Subcutaneous abdominal adipose tissue (tissue), 5 donors: ENCODE data around the gene DIAPH3.

Source experiments
- H3K27ac ChIP-seq: one replicate; pipeline ENCODE4 v1.7.0; 2013; ENCODE audit warnings: low read depth, mild to moderate bottlenecking, inconsistent platforms, low read length, moderate library complexity
- H3K27me3 ChIP-seq, 5 donors: one replicate each; pipeline ENCODE4 v1.7.0; 2013; ENCODE audit warnings: low read length in 5 of 5, inconsistent platforms in 1 of 5; ENCODE audit not compliant: control insufficient read depth in 5 of 5, insufficient read depth in 4 of 5
- H3K36me3 ChIP-seq, 5 donors: one replicate each; pipeline ENCODE4 v1.7.0; 2013; ENCODE audit warnings: low read length in 5 of 5; ENCODE audit not compliant: control insufficient read depth in 5 of 5, insufficient read depth in 5 of 5
- H3K4me1 ChIP-seq, 5 donors: one replicate each; pipeline ENCODE4 v1.7.0; 2013; ENCODE audit warnings: low read length in 5 of 5, mild to moderate bottlenecking in 3 of 5, moderate library complexity in 1 of 5; ENCODE audit not compliant: control insufficient read depth in 5 of 5, insufficient read depth in 5 of 5
- H3K4me3 ChIP-seq, 5 donors: one replicate each; pipeline ENCODE4 v1.7.0; 2013; ENCODE audit warnings: low read length in 5 of 5, low read depth in 1 of 5
- H3K9ac ChIP-seq, 5 donors: one replicate each; pipeline ENCODE4 v1.7.0; 2013; ENCODE audit warnings: low read length in 5 of 5, mild to moderate bottlenecking in 4 of 5, moderate library complexity in 3 of 5
- H3K9me3 ChIP-seq, 5 donors: one replicate each; pipeline ENCODE4 v1.7.0; 2013; ENCODE audit warnings: low read length in 5 of 5; ENCODE audit not compliant: control insufficient read depth in 5 of 5
- donor health status: healthy.
- donor health status: healthy.
- donor health status: healthy.
- donor health status: healthy.
- donor health status: healthy.

Gene DIAPH3

DNA sequence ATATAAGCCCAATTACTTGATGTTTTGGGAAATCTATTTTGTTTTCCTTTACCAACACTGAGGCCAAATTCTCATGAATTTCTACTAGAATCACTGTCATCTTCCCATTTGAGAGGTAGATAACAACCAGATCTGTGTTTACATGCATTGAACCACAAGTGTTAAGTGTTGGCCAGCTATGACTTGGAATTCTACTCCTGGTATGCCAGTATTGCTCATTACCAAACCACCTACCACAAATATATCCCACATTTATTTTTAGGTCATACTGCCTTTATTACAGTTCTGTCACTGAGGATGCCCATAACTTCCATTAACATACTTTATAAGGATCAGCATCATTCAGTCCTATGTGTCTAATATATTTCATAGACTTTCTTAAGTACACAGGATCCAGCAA is 328.9 kb downstream of the DIAPH3 start:
- no peaks in the 10 kb centered on the region for H3K27me3 ChIP-seq
- H3K4me1 ChIP-seq, result no peaks in the 10 kb centered on the region
- H3K9ac ChIP-seq, result no peak overlapping the region
- H3K27ac ChIP-seq, result no peak overlapping the region
- no peak overlapping the region for H3K4me3 ChIP-seq
- no peaks in the 10 kb centered on the region for H3K9me3 ChIP-seq
- no peaks in the 10 kb centered on the region for H3K36me3 ChIP-seq

DNA sequence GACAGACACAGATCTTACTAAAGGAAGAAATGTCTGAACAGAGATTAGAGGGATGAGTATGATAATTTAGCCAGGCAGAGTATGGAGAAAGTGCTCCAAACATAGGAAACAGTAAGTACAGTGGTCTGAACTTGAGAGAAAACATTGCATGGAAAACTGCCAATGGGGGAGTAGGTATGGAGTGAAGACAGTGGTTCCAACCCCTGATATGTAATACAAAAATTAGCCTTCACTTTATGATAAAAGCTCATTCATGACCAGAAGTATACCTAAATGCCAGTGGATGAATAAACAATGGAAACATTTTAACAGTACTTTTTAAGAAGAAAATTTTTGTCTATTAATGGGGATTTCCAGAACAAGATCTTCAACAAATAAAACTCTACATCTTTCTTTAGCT is 334.0 kb downstream of the DIAPH3 start:
- peaks cover 0 to 22% (median 4%) of the 10 kb centered on the region in 5 donors for H3K4me1 ChIP-seq
- no peaks in the 10 kb centered on the region for H3K27me3 ChIP-seq
- no peak overlapping the region for H3K4me3 ChIP-seq
- no peaks in the 10 kb centered on the region for H3K36me3 ChIP-seq
- H3K9me3 ChIP-seq, result no peaks in the 10 kb centered on the region
- H3K9ac ChIP-seq, result no peak overlapping the region
- H3K27ac ChIP-seq, result no peak overlapping the region

DNA sequence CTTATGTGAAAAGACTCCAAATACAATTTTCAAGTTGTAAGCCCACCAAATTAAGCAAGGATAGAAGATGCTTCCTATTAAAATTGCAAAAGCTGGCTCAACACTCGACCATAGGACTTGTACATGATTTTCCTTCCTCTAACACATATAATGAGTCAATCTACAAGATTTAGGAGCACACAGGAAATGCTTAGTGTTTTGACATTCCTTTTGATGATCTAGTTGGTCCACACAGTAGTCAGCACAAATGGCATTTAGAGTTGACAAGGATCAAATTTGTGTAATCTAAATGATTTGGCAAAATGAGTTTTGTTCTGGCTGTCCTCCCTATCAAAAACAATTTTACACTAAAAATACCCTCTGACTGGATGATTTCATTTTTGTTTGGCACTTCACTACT is 340.2 kb downstream of the DIAPH3 start:
- Histone ChIP-seq H3K4me3 (no peak overlapping the region), H3K27me3 (no peaks in the 10 kb centered on the region), H3K27ac (no peak overlapping the region), H3K36me3 (no peaks in the 10 kb centered on the region), H3K4me1 (peaks cover 0 to 17% (median 4%) of the 10 kb centered on the region in 5 donors), H3K9ac (no peak overlapping the region), H3K9me3 (no peaks in the 10 kb centered on the region)

DNA sequence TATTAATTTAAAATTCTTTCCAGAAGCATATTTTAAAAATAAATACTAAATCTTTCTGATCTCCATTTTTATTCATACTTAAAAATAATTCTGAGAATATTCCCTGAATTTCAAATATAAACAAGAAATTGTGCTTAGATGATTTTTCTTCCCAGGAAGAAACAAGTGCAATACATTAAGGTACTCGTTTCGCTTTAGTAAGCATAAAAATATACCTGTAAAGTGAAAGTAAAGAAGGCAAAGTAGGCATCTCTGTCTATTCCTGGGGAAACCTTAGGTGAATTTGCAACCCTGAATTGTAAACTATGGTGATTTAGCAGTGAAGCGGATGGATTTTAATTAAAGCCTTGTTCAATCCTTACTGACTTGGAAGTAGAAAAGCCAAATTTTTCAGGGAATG is 354.2 kb downstream of the DIAPH3 start:
- H3K4me3 ChIP-seq, result no peak overlapping the region
- H3K36me3 ChIP-seq, result no peaks in the 10 kb centered on the region

DNA sequence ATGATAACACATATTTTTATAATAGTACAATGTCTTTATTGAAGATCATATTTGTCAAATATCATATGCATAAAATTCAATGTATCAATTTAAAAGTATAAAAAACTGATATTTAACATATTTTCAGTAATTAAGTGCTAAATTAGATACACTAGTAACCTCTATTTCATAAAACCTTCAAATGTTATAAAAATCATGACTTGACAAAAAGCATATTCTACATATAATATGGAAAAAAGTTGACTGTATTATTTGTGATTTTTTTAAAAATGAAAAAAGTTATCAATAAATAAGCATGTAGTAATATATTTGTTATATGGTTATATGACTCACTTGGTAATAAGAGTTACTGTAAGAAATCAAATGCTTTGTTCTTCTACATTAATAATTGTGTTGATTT is 356.9 kb downstream of the DIAPH3 start:
- no peak overlapping the region for H3K9ac ChIP-seq
- no peaks in the 10 kb centered on the region for H3K27me3 ChIP-seq
- H3K27ac ChIP-seq, result no peak overlapping the region
- no peak overlapping the region for H3K4me3 ChIP-seq
- H3K9me3 ChIP-seq, result no peaks in the 10 kb centered on the region
- peaks cover 0 to 7% (median 0%) of the 10 kb centered on the region in 5 donors for H3K4me1 ChIP-seq
- no peaks in the 10 kb centered on the region for H3K36me3 ChIP-seq

More for the DNA sequence above, 354.2 kb downstream of the DIAPH3 start:
- H3K27ac ChIP-seq, result no peak overlapping the region
- H3K4me1 ChIP-seq, result no peaks in the 10 kb centered on the region
- H3K9ac ChIP-seq, result no peak overlapping the region
- no peaks in the 10 kb centered on the region for H3K27me3 ChIP-seq
- no peaks in the 10 kb centered on the region for H3K9me3 ChIP-seq

GRCh38 chr13:59801107-59801880 is 362.4 kb downstream of the DIAPH3 start:
- Histone ChIP-seq H3K4me3 (no peak overlapping the region), H3K4me1 (peaks cover 0 to 7% (median 0%) of the 10 kb centered on the region in 5 donors), H3K27me3 (no peaks in the 10 kb centered on the region), H3K36me3 (no peaks in the 10 kb centered on the region), H3K9me3 (no peaks in the 10 kb centered on the region), H3K27ac (no peak overlapping the region), H3K9ac (no peak overlapping the region)

DNA sequence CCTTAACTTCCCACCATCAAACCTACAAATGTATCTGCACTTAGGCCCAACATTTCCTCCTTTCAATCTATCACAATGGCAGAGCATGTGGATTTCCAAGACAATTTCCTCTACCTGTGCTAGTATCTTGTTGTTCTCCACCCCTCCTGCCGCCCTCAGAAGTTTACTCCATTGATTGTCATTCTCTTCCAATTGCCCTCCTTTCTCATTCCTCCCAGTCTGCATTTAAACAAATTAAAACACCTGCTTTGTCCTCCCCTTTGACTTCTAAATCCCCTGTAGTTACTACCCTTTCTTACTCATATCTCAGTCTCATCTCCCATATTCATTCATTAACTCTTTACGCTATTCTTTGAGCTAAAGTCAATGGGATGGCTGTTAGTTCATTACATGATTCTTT is 370.6 kb downstream of the DIAPH3 start:
- Histone ChIP-seq H3K36me3 (no peaks in the 10 kb centered on the region), H3K27me3 (no peaks in the 10 kb centered on the region), H3K4me1 (no peaks in the 10 kb centered on the region), H3K9ac (no peak overlapping the region), H3K4me3 (no peak overlapping the region), H3K9me3 (no peaks in the 10 kb centered on the region), H3K27ac (no peak overlapping the region)

DNA sequence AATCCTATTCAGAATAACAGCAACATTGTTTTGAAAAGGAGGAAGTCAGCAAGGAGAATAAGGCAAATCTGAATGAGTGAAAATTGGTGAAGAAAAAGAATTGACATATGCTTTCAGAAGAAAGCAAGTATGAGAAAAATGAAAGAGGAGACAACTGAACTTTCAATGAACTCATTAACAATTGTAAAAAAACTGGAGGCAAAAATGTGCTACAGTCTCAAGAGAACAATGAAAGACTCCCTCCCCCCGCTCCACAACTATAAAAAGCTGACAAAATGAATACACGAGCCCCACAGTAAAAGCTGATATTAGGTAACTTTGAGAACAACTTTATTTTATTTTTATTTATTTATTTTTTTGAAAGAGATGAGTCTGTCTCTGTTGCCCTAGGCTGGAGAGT is 373.1 kb downstream of the DIAPH3 start:
- Histone ChIP-seq H3K36me3 (no peaks in the 10 kb centered on the region), H3K4me3 (no peak overlapping the region), H3K9me3 (no peaks in the 10 kb centered on the region), H3K4me1 (no peaks in the 10 kb centered on the region), H3K9ac (no peak overlapping the region), H3K27ac (no peak overlapping the region), H3K27me3 (no peaks in the 10 kb centered on the region)

DNA sequence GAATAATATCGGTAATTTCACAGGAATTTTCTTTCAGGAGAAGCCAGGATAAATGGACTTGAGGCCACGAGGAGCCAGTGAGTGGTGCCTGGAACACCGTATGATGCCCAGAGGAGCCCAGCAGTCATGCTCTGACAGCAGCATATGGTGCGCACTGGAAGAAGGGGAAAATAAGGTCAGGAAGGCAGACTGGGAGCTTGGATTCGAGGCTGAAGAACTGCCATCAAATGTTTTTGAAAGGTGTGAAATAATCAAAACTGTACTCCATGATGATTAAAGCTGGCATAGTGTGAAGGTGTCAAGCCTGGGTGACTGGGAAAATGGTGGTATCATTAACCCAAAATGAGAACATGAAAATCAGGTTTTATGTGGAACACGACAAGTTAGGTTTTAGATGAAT is 374.2 kb downstream of the DIAPH3 start:
- Histone ChIP-seq H3K27ac (no peak overlapping the region), H3K9me3 (no peaks in the 10 kb centered on the region), H3K4me3 (no peak overlapping the region), H3K4me1 (no peaks in the 10 kb centered on the region), H3K27me3 (no peaks in the 10 kb centered on the region), H3K36me3 (no peaks in the 10 kb centered on the region), H3K9ac (no peak overlapping the region)

GRCh38 chr13:59787679-59788078 is 376.0 kb downstream of the DIAPH3 start:
- no peaks in the 10 kb centered on the region for H3K36me3 ChIP-seq
- H3K4me3 ChIP-seq, result no peak overlapping the region
- no peak overlapping the region for H3K9ac ChIP-seq
- no peak overlapping the region for H3K27ac ChIP-seq
- no peaks in the 10 kb centered on the region for H3K4me1 ChIP-seq
- no peaks in the 10 kb centered on the region for H3K9me3 ChIP-seq
- no peaks in the 10 kb centered on the region for H3K27me3 ChIP-seq
